Endothelial cell of umbilical vein (primary cell): ENCODE results near the gene MIS18BP1.

Experiments
- EZH2 ChIP-seq: IDR thresholded peaks from 2 replicates; pipeline ENCODE4 v1.6.1; 2012; ENCODE audit warnings: borderline replicate concordance, low read depth, mild to moderate bottlenecking, moderate library complexity, low read length, inconsistent platforms; ENCODE audit not compliant: severe bottlenecking
- FOS ChIP-seq: IDR thresholded peaks from 2 replicates; pipeline ENCODE4 v1.6.1; 2011; ENCODE audit warnings: mild to moderate bottlenecking, low read length, moderate library complexity, borderline replicate concordance; ENCODE audit not compliant: insufficient read depth
- JUN ChIP-seq: IDR thresholded peaks from 2 replicates; pipeline ENCODE4 v1.6.1; 2011; ENCODE audit warnings: borderline replicate concordance, low read depth; ENCODE audit not compliant: insufficient read length, insufficient read depth
- POLR2A ChIP-seq: IDR thresholded peaks from 2 replicates; pipeline ENCODE4 v1.6.1; 2012; ENCODE audit warnings: low read depth, mild to moderate bottlenecking, control low read depth, low read length
- POLR2AphosphoS5 ChIP-seq: IDR thresholded peaks from 2 replicates; pipeline ENCODE4 v1.6.1; 2012; ENCODE audit warnings: low read depth, mild to moderate bottlenecking, control low read depth, low read length, moderate library complexity; ENCODE audit not compliant: insufficient read depth
- TF ChIP-seq, protein P1 (sequence below), 2 donors: IDR thresholded peaks; 1 replicate in 1 of 2; 2 replicates in 1 of 2; pipeline ENCODE4 v1.5.1; 2011; ENCODE audit warnings: low read length in 2 of 2, mild to moderate bottlenecking in 2 of 2, moderate library complexity in 2 of 2, control low read depth in 1 of 2, inconsistent platforms in 1 of 2, low read depth in 1 of 2; ENCODE audit not compliant: insufficient read depth in 1 of 2; ENCODE audit errors: extremely low read depth in 1 of 2

DNA sequence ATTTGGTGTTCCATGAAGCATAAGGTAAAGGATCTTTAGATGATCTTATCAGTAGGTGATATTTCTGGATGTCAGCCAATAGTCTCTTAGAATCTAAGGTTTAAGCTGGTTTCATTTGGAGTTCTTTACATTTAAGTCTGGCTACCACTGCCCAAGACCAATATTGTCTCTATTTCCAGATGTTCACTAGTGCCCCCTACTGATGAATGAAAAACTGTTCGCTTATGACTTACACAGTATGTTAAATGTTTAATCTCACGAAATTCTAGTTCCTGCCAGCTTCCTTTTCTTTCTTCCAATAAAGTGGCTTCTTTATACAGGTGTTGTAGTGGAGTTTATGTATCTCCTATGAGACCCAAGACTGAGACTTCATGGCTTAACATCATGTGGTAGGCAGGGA, 31.8 kb upstream of the MIS18BP1 start:
- no peak for TF ChIP-seq POLR2A
- TF ChIP-seq, protein P1, sequence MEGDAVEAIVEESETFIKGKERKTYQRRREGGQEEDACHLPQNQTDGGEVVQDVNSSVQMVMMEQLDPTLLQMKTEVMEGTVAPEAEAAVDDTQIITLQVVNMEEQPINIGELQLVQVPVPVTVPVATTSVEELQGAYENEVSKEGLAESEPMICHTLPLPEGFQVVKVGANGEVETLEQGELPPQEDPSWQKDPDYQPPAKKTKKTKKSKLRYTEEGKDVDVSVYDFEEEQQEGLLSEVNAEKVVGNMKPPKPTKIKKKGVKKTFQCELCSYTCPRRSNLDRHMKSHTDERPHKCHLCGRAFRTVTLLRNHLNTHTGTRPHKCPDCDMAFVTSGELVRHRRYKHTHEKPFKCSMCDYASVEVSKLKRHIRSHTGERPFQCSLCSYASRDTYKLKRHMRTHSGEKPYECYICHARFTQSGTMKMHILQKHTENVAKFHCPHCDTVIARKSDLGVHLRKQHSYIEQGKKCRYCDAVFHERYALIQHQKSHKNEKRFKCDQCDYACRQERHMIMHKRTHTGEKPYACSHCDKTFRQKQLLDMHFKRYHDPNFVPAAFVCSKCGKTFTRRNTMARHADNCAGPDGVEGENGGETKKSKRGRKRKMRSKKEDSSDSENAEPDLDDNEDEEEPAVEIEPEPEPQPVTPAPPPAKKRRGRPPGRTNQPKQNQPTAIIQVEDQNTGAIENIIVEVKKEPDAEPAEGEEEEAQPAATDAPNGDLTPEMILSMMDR (IDR thresholded peaks at IDR 0.05; ENCODE audit: extremely low read depth in 1 of 2, insufficient read depth in 1 of 2, low read depth in 1 of 2, low read length in 2 of 2) = no peak
- TF ChIP-seq EZH2 = no peak
- TF ChIP-seq JUN = no peak
- no peak for TF ChIP-seq POLR2AphosphoS5
- TF ChIP-seq FOS = no peak
